NCI-H128 (cell line): Measurements from ENCODE around the gene RAP1GAP2.
"Not testable (repeated sequence)": the region's sequence is repeated elsewhere in the genome, so short reads cannot be mapped to it uniquely, and the experiment has no call there.

Source experiments
- DNase-seq: peaks from one replicate; lab custom pipeline; 2025; ENCODE audit not compliant: unreplicated experiment; lab: John Stamatoyannopoulos, UW

Gene RAP1GAP2

GRCh38 chr17:2796164-2797125, at the start of gene RAP1GAP2:
Gene RAP1GAP2, plus strand, starts transcription at chr17:2796438. Its CDS starts 90 bp downstream, at chr17:2796528.
- no peak for DNase-seq

- no peak for DNase-seq
Measured at GRCh38 chr17:2749058-2749783, 47.0 kb upstream of the RAP1GAP2 start, which contains the start of gene CCDC92B. Gene CCDC92B, minus strand, starts transcription at chr17:2749652. Its CDS starts 14,507 bp downstream, at chr17:2735145.

- no peak for DNase-seq
Measured at GRCh38 chr17:2749784-2750181, 46.5 kb upstream of the RAP1GAP2 start.

GRCh38 chr17:2750721-2751120, 45.5 kb upstream of the RAP1GAP2 start:
- no peak for DNase-seq

GRCh38 chr17:2751491-2751890, 44.7 kb upstream of the RAP1GAP2 start:
- no peak for DNase-seq

GRCh38 chr17:2755891-2756724, 40.1 kb upstream of the RAP1GAP2 start:
- no peak for DNase-seq

- no peak for DNase-seq
Measured at GRCh38 chr17:2758870-2759269, 37.4 kb upstream of the RAP1GAP2 start.

GRCh38 chr17:2770129-2770528, 26.1 kb upstream of the RAP1GAP2 start:
- DNase-seq = no peak

- no peak for DNase-seq
Measured at GRCh38 chr17:2775206-2775605, 21.0 kb upstream of the RAP1GAP2 start.

- no peak for DNase-seq
Measured at GRCh38 chr17:2776589-2777241, 19.5 kb upstream of the RAP1GAP2 start.

- no peak for DNase-seq
Measured at GRCh38 chr17:2777242-2777867, 18.9 kb upstream of the RAP1GAP2 start.

GRCh38 chr17:2778489-2778888, 17.7 kb upstream of the RAP1GAP2 start:
- DNase-seq = no peak

- no peak for DNase-seq
Measured at GRCh38 chr17:2779545-2779944, 16.7 kb upstream of the RAP1GAP2 start.

- no peak for DNase-seq
Measured at GRCh38 chr17:2780256-2780655, 16.0 kb upstream of the RAP1GAP2 start.

GRCh38 chr17:2780931-2781454, 15.2 kb upstream of the RAP1GAP2 start:
- DNase-seq = no peak

- DNase-seq = not testable (repeated sequence)
Measured at GRCh38 chr17:2781598-2781997, 14.6 kb upstream of the RAP1GAP2 start.

GRCh38 chr17:2782055-2782454, 14.2 kb upstream of the RAP1GAP2 start:
- DNase-seq = no peak

- no peak for DNase-seq
Measured at GRCh38 chr17:2783310-2784030, 12.8 kb upstream of the RAP1GAP2 start.

- no peak for DNase-seq
Measured at GRCh38 chr17:2784864-2785263, 11.4 kb upstream of the RAP1GAP2 start.
